ENCODE measurements around the gene CHAD. TPM values are rescaled to one million over a fixed set of nuclear protein-coding genes. Genes with fewer than 3 reads are reported as not detected.

The CHAD gene
- total RNA-seq, 4 donors from 2014 or later = not detected

DNA sequence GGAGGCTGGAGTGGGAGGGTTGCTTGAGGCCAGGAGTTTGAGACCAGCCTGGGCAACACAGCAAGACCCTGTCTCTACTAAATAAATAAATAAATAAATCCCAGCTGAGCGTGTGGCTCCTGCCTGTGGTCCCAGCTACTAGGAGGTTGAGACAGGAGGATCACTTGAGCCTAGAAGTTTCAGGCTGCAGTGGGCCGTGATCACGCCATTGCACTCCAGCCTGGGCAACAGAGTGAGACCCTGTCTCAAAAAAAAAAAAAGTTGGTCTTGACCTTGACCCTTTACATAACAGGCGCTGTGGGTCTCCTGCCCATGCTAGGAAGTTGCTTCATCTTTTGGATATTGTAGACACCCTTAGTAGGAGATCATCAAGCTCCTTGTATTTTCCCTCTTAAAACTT is 31.3 kb downstream of the CHAD start:
- no peak overlapping the region for H3K4me3 ChIP-seq
- TF ChIP-seq EP300 (IDR thresholded peaks at IDR 0.05) = no peak
- TF ChIP-seq POLR2A (IDR thresholded peaks at IDR 0.05) = no peak
- TF ChIP-seq, protein P1, sequence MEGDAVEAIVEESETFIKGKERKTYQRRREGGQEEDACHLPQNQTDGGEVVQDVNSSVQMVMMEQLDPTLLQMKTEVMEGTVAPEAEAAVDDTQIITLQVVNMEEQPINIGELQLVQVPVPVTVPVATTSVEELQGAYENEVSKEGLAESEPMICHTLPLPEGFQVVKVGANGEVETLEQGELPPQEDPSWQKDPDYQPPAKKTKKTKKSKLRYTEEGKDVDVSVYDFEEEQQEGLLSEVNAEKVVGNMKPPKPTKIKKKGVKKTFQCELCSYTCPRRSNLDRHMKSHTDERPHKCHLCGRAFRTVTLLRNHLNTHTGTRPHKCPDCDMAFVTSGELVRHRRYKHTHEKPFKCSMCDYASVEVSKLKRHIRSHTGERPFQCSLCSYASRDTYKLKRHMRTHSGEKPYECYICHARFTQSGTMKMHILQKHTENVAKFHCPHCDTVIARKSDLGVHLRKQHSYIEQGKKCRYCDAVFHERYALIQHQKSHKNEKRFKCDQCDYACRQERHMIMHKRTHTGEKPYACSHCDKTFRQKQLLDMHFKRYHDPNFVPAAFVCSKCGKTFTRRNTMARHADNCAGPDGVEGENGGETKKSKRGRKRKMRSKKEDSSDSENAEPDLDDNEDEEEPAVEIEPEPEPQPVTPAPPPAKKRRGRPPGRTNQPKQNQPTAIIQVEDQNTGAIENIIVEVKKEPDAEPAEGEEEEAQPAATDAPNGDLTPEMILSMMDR (IDR thresholded peaks at IDR 0.05) = no peak
- no peak for TF ChIP-seq POLR2AphosphoS5 (IDR thresholded peaks at IDR 0.05)
- peaks cover 0 to 21% of the 10 kb centered on the region in 2 donors for H3K36me3 ChIP-seq
- ATAC-seq = no peak
- H3K27me3 ChIP-seq = no peaks in the 10 kb centered on the region
- H3K9me3 ChIP-seq = no peaks in the 10 kb centered on the region
- WGBS, 2 donors (ENCODE audit: low coverage in 1 of 2) = 95 to 100% methylated on average over 2 to 3 of the region's 4 CpGs
- no peaks in the 10 kb centered on the region for H3K4me1 ChIP-seq
- H3K27ac ChIP-seq = no peak overlapping the region

DNA sequence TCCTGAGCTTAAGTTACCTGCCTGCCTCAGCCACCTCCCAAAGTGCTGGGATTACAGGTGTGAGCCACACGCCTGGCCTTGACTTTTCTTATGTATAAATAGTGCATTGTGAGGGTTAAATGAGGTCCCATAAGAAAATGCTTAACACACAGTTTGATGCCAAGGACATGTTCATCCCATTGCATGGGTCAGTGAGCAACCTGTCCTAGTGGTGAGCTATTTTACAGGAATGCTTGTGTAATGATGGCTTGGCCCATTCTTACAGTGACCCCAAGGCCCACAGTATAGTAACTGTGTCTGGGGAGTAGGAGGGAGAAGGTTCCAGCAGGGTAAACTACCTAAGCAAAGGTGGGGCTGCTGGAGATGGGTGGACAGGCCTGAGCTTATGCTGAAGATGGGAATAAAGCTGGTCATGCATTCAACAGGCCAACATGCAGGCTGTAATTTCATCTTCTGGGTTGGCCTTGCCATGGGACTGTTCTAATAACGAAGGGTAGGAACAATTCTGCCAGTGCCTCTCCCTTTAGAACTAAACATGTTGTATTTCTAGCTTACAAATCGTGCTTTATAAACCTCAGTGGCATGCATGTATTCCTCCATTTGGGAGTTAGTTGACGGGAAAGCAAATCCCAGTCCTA is 36.4 kb downstream of the CHAD start:
- TF ChIP-seq EP300 (IDR thresholded peaks at IDR 0.05) (no peak), POLR2A (IDR thresholded peaks at IDR 0.05) (no peak), POLR2AphosphoS5 (IDR thresholded peaks at IDR 0.05) (no peak)
- TF ChIP-seq, protein P1 (IDR thresholded peaks at IDR 0.05) = no peak
- ATAC-seq = no peak
- no peaks in the 10 kb centered on the region for H3K27me3 ChIP-seq
- H3K36me3 ChIP-seq = peaks cover 0 to 14% of the 10 kb centered on the region in 2 donors
- no peaks in the 10 kb centered on the region for H3K9me3 ChIP-seq
- H3K27ac ChIP-seq = no peak overlapping the region
- H3K4me1 ChIP-seq = peaks cover 0 to 19% (median 2%) of the 10 kb centered on the region in 3 donors
- H3K4me3 ChIP-seq = no peak overlapping the region
- WGBS, 2 donors (ENCODE audit: low coverage in 1 of 2) = 72 to 96% methylated on average over 3 to 4 of the region's 4 CpGs

DNA sequence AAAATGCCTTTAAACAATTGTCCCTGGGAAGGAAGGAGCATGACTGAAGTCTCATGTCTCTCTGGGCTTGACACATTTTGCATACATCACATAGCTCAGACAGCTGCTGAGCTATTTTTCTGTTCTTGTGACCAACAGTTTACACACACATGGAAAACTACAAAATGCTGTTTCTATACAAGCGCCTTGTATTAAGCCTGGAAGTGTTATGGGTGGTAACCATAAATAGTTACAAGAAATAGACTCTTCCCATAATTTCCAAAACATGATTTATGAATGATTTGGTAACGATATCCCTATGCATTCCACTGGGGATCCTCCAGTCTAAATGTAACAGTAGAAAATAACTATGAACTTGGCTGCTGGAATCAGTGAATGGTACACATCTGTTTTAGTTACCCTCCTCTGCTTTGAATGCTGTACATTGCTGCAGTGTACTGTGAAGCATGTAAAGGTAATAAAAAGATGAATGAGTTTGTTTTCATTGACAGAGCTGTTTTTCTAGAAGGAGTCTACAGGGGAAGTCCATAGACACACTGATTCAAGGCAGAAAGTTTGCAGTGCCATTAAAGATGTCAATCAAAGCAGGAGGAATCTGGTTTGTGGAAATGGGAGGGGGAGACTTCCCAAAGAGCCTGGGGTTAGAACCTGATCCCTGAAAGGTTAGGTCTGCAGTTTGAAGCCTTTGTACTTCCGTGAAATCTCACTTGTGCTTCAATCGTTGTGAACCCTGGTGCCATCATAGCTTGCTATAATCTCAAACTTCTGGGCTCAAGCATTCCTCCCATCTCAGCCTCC is 37.7 kb downstream of the CHAD start:
- no peak overlapping the region for H3K4me3 ChIP-seq
- no peak for ATAC-seq
- no peak overlapping the region for H3K27ac ChIP-seq
- no peaks in the 10 kb centered on the region for H3K9me3 ChIP-seq
- H3K27me3 ChIP-seq = no peaks in the 10 kb centered on the region
- no peak for TF ChIP-seq POLR2AphosphoS5 (IDR thresholded peaks at IDR 0.05)
- TF ChIP-seq EP300 (IDR thresholded peaks at IDR 0.05) = no peak
- TF ChIP-seq, protein P1 (IDR thresholded peaks at IDR 0.05) = no peak
- TF ChIP-seq POLR2A (IDR thresholded peaks at IDR 0.05) = no peak
- peaks cover 0 to 9% of the 10 kb centered on the region in 2 donors for H3K36me3 ChIP-seq
- WGBS, 2 donors (ENCODE audit: low coverage in 1 of 2) = 52 to 61% methylated on average over 4 of the region's 4 CpGs
- H3K4me1 ChIP-seq = peaks cover 0 to 30% (median 10%) of the 10 kb centered on the region in 3 donors

DNA sequence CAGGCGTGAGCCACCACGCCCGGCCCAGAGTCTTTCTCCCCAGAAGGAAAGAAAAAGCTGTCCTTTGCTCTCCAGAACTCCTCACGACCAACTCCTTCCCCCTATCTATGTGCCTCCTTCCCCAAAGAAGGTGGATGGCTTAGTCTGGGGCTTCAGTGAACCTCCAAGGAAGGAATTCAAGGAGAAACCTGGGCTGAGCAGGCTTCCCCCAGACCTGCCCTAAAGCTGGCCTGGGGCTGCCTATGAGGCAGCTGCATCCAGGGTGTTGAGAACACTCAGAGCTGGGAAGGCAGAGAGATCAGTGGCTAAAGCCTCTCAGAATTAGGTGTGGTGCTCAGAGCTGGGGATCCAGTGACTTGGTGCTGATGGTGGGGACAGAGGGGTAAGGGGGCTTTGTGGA is 38.9 kb downstream of the CHAD start:
- TF ChIP-seq POLR2AphosphoS5 (IDR thresholded peaks at IDR 0.05) (no peak), EP300 (IDR thresholded peaks at IDR 0.05) (no peak), POLR2A (IDR thresholded peaks at IDR 0.05) (no peak)
- TF ChIP-seq, protein P1 (IDR thresholded peaks at IDR 0.05) = no peak
- ATAC-seq = no peak
- no peak overlapping the region for H3K4me3 ChIP-seq

More for the DNA sequence above, 38.9 kb downstream of the CHAD start:
- Histone ChIP-seq H3K27ac (no peak overlapping the region), H3K4me1 (peaks cover 0 to 42% (median 10%) of the 10 kb centered on the region in 3 donors), H3K36me3 (peaks cover 0 to 5% of the 10 kb centered on the region in 2 donors), H3K9me3 (no peaks in the 10 kb centered on the region), H3K27me3 (no peaks in the 10 kb centered on the region)
- WGBS, 2 donors (ENCODE audit: low coverage in 1 of 2) = 100% methylated on average over 2 of the region's 4 CpGs; no CpG with 5 or more reads in 1 of the 2 donors

All from gastroesophageal sphincter (tissue), 4 donors.